ENCODE measurements around the gene ELL2. TPM values are rescaled to one million over a fixed set of nuclear protein-coding genes. Genes with fewer than 3 reads are reported as not detected.

The ELL2 gene
- polyA plus RNA-seq, 1 experiment: 131 TPM

DNA sequence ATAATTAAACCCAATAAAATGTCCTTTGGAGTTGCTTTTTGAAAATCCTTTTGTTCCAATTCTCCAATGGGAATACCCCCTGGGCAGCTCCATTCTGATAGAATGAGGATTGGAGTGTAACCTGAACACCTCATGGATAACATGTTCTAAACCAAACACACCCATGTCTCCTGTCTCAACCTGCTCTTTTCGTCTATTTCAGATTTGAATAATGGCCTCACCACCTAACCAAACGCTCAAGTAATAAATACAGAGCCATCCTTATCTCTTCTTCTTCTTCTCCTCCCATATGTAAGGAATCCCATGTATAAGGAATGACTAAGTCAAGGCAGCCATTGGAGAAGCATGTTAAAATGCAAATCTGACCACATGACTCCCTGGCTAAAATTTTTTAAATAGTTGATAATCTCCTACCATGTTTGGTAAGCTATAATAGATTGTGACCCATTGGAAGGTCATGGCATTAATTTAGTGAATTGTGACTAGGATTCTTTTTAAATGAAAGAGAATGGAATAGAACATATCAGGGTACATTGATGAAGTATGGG is 26.0 kb downstream of the ELL2 start:
- CTCF ChIA-PET: interaction anchor here (0.7 to 1.1 kb wide), 2 partner anchors 399 to 401 kb away, joined by 3 to 4 read pairs; no protein-coding TSS in a partner anchor
- no peak overlapping the region for H3K27ac ChIP-seq (ENCODE audit: low read depth, low read length)
- TF ChIP-seq CTCF (IDR thresholded peaks at IDR 0.05; ENCODE audit: low read depth, low read length): no peak
- no peaks in the 10 kb centered on the region for H3K27me3 ChIP-seq (ENCODE audit: control insufficient read depth, insufficient read depth, low read length)
- no peak for DNase-seq (ENCODE audit: low read depth, low spot score)
- H3K9me3 ChIP-seq (ENCODE audit: control insufficient read depth, insufficient read depth, low read length): no peaks in the 10 kb centered on the region
- H3K4me3 ChIP-seq (ENCODE audit: low read depth, low read length): no peak overlapping the region
- POLR2A ChIA-PET: no interaction called here

DNA sequence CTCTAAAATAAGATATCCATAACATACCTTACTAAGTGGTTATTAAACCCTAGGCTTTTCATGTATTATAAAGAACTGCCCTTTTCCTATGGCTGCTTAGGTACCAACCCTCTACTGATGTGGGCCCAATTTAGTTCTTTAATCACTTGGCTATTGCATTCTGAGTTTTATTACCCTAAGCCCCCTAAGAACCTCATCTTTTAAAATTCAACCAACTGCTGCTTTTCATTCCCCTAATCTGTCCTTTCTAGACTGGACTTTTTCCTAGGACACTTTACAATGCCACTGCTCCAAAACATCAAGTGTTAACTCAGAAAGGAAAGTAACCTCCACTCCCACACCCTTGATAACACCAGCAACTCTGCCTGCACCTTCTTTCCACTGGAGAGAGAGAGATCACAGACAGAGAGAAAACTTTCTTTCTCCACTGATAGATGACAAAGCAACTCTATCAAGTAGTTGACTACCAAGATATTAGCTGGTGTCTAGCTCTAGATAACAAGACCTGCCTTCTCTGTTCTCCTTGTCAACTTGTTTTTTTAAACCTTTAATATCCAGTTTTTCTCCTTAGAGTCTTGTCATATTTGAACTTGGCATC is 27.3 kb downstream of the ELL2 start:
- DNase-seq (ENCODE audit: low read depth, low spot score): no peak
- Histone ChIP-seq H3K27ac (ENCODE audit: low read depth, low read length) (no peak overlapping the region), H3K4me3 (ENCODE audit: low read depth, low read length) (no peak overlapping the region), H3K9me3 (ENCODE audit: control insufficient read depth, insufficient read depth, low read length) (no peaks in the 10 kb centered on the region), H3K27me3 (ENCODE audit: control insufficient read depth, insufficient read depth, low read length) (no peaks in the 10 kb centered on the region)
- CTCF ChIA-PET: no interaction called here
- POLR2A ChIA-PET: no interaction called here
- TF ChIP-seq CTCF (IDR thresholded peaks at IDR 0.05; ENCODE audit: low read depth, low read length): no peak

- ChIA-PET CTCF (no interaction called here), POLR2A (no interaction called here)
- DNase-seq (ENCODE audit: low read depth, low spot score): no peak
- Histone ChIP-seq H3K27ac (ENCODE audit: low read depth, low read length) (no peak overlapping the region), H3K27me3 (ENCODE audit: control insufficient read depth, insufficient read depth, low read length) (no peaks in the 10 kb centered on the region), H3K4me3 (ENCODE audit: low read depth, low read length) (no peak overlapping the region), H3K9me3 (ENCODE audit: control insufficient read depth, insufficient read depth, low read length) (no peaks in the 10 kb centered on the region)
- no peak for TF ChIP-seq CTCF (IDR thresholded peaks at IDR 0.05; ENCODE audit: low read depth, low read length)
Measured at GRCh38 chr5:95932941-95933340, 28.7 kb downstream of the ELL2 start.

GRCh38 chr5:95931079-95931833 is 30.4 kb downstream of the ELL2 start:
- no peak overlapping the region for H3K27ac ChIP-seq (ENCODE audit: low read depth, low read length)
- no peaks in the 10 kb centered on the region for H3K27me3 ChIP-seq (ENCODE audit: control insufficient read depth, insufficient read depth, low read length)
- POLR2A ChIA-PET: interaction anchor here (0.6 to 1.0 kb wide), 3 partner anchors 9 to 60 kb away, joined by 6 to 11 read pairs (median 7); no protein-coding TSS in a partner anchor
- H3K9me3 ChIP-seq (ENCODE audit: control insufficient read depth, insufficient read depth, low read length): no peaks in the 10 kb centered on the region
- no peak for DNase-seq (ENCODE audit: low read depth, low spot score)
- no peak for TF ChIP-seq CTCF (IDR thresholded peaks at IDR 0.05; ENCODE audit: low read depth, low read length)
- CTCF ChIA-PET: interaction anchor here (1.1 kb wide), 1 partner anchor 404 kb away, joined by 4 read pairs; no protein-coding TSS in a partner anchor
- H3K4me3 ChIP-seq (ENCODE audit: low read depth, low read length): no peak overlapping the region
